GM18867 (cell line): ENCODE data around the gene NPNT.

Source experiments
- ATAC-seq: cut with Tn5 transposase; IDR thresholded peaks from one replicate; pipeline ENCODE4 v1.9.1; 2021; ENCODE audit warnings: mild to moderate bottlenecking, moderate library complexity; ENCODE audit not compliant: unreplicated experiment

Gene NPNT

GRCh38 chr4:105967058-105967658 is 71.9 kb downstream of the NPNT start:
- ATAC-seq: no peak

- ATAC-seq: no peak
Measured at GRCh38 chr4:105969575-105969974, 74.3 kb downstream of the NPNT start.

GRCh38 chr4:105970371-105970770 is 75.1 kb downstream of the NPNT start:
- no peak for ATAC-seq

GRCh38 chr4:105971036-105971435 is 75.8 kb downstream of the NPNT start:
- ATAC-seq: no peak

- no peak for ATAC-seq
Measured at GRCh38 chr4:105972946-105973621, 77.8 kb downstream of the NPNT start.

GRCh38 chr4:105976915-105977314 is 81.6 kb downstream of the NPNT start:
- no peak for ATAC-seq

GRCh38 chr4:105978684-105979296 is 83.5 kb downstream of the NPNT start:
- ATAC-seq: no peak

GRCh38 chr4:105979506-105979905 is 84.2 kb downstream of the NPNT start:
- no peak for ATAC-seq

GRCh38 chr4:105988671-105989070 is 93.4 kb downstream of the NPNT start:
- ATAC-seq: no peak

GRCh38 chr4:105989485-105990242 is 94.4 kb downstream of the NPNT start:
- no peak for ATAC-seq

GRCh38 chr4:105990933-105991332 is 95.7 kb downstream of the NPNT start:
- no peak for ATAC-seq

- no peak for ATAC-seq
Measured at GRCh38 chr4:105991726-105992125, 96.5 kb downstream of the NPNT start.

- no peak for ATAC-seq
Measured at GRCh38 chr4:105992641-105993305, 97.5 kb downstream of the NPNT start.

- no peak for ATAC-seq
Measured at GRCh38 chr4:105994061-105994460, 98.8 kb downstream of the NPNT start.

GRCh38 chr4:105994841-105995501 is 99.7 kb downstream of the NPNT start:
- ATAC-seq: no peak

- ATAC-seq: no peak
Measured at GRCh38 chr4:105996845-105997244, 101.6 kb downstream of the NPNT start.

- ATAC-seq: no peak
Measured at GRCh38 chr4:105998171-105999063, 103.1 kb downstream of the NPNT start.

- no peak for ATAC-seq
Measured at GRCh38 chr4:106002994-106003393, 107.7 kb downstream of the NPNT start.

- ATAC-seq: no peak
Measured at GRCh38 chr4:106010761-106011160, 115.5 kb downstream of the NPNT start.

- ATAC-seq: no peak
Measured at GRCh38 chr4:106011387-106011786, 116.1 kb downstream of the NPNT start.
